Medulla oblongata (tissue), 1 donor: Measurements from ENCODE around the gene ZNF76.
"Not testable (repeated sequence)": the region's sequence is repeated elsewhere in the genome, so short reads cannot be mapped to it uniquely, and the experiment has no call there.

Source experiments
- DNase-seq: peaks from one replicate; pipeline ENCODE4 v3.0.0-alpha.2; 2015; ENCODE audit errors: extremely low spot score

Gene ZNF76

DNA sequence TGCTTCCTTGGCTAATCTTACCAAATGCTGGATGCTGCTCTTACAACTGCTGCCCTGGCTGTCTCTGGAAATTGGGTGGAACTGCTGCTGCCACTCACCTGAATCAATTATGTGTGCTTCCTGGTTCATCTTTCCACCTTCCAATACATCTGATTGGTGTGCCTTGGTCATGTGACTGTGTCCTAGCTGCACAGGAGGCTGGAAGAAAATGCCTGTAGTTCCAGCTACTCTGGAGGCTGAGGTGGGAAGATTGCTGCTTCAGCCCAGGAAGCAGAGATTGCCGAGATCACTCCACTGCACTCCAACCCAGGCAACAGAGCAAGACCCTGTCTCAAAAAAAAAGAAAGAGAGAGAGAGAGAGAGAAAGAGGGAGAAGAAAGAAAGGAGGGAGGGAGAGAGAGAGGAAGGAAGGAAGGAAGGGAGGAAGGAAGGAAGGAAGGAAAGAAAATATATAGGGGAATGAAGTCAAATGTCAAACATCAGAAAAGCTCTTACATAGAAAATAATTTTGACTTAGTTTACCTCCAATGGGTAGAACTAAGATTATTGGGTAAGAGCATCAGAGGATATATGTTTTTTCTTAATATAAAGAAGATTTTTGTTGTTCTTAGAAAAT lies 68.7 kb downstream of the ZNF76 start:
- DNase-seq = no peak

DNA sequence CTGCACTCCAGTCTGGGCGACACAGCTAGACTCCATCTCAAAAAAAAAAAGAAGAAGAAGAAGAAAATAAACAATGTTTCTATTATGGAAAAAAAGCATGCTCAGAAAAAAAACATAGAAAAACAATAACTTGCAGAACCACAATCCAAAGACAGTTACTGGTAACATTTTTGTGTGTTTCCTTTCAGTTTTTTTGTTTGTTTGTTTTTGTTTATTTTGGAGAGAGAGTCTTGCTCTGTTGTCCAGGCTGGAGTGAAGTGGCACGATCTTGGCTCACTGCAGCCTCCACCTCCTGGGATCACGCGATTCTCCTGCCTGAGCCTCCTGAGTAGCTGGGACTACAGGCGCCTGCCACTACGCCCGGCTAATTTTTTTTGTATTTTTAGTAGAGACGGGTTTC lies 69.4 kb downstream of the ZNF76 start:
- DNase-seq = not testable (repeated sequence)

DNA sequence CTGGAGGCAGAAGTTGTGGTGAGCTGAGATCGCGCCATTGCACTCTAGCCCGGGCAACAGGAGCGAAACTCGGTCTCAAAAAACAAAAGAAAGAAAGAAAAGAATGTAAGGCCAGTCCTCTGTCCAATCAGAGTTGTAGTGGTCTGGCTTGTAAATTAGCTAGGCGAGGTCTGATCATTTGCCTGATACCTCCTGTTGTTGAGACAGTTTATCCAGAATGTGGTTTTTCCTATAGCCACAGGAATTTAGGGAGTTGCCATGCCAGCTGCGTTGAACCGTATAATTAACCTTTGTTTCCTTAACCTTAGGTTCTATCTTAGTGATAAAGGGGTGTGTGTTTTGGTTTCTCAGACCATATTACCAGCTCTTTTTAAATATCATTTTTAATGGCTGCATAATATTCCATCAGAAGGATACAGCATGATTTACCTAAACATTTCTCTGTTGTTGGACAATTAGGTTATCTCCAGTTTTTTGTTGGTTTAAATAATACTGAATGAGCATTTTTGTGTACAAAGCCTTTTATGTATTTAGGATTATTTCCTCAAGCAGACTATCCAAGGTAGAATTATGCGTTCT lies 71.1 kb downstream of the ZNF76 start:
- DNase-seq = no peak

DNA sequence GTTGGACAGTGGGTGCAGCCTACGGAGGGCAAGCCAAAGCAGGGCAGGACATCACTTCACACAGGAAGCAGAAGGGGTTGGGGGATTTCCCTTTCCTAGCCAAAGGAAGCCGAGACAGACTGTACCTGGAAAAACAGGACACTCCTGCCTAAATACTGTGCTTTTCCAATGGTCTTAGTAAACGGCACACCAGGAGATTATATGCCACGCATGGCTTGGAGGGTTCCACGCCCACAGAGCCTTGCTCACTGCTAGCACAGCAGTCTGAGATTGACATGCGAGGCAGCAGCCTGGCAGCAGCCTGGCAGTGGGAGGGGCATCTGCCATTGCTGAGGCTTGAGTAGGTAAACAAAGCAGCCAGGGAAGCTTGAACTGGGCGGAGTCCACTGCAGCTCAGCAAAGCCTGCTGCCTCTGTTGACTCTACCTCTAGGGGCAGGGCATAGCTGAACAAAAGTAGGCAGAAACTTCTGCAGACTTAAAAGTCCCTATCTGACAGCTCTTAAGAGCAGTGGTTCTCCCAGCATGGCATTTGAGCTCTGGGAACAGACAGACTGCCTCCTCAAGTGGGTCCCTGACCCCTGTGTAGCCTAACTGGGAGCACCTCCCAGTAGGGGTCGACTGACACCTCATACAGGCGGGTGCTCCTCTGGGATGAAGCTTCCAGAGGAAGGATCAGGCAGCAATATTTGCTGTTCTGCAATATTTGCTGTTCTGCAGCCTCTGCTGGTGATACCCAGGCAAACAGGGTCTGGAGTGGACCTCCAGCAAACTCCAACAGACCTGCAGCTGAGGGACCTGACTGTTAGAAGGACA lies 72.7 kb downstream of the ZNF76 start:
- not testable (repeated sequence) for DNase-seq

DNA sequence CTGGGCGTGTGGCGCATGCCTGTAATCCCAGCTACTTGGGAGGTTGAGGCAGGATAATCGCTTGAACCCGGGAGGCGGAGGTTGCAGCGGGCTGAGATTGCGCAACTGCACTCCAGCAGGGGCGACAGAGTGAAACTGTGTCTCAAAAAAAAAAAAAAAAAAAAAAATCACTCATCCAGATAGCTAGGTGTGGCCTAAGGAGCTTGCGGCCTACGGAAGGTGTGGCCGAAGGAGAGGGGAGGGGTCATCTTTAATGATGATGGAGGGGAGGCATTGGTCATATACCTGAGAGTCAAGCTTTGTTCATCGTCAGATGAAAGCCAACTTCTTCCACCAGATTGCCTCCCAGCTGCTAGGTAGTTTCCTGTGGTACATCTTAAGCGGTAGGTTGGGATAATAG lies 82.0 kb downstream of the ZNF76 start:
- no peak for DNase-seq

DNA sequence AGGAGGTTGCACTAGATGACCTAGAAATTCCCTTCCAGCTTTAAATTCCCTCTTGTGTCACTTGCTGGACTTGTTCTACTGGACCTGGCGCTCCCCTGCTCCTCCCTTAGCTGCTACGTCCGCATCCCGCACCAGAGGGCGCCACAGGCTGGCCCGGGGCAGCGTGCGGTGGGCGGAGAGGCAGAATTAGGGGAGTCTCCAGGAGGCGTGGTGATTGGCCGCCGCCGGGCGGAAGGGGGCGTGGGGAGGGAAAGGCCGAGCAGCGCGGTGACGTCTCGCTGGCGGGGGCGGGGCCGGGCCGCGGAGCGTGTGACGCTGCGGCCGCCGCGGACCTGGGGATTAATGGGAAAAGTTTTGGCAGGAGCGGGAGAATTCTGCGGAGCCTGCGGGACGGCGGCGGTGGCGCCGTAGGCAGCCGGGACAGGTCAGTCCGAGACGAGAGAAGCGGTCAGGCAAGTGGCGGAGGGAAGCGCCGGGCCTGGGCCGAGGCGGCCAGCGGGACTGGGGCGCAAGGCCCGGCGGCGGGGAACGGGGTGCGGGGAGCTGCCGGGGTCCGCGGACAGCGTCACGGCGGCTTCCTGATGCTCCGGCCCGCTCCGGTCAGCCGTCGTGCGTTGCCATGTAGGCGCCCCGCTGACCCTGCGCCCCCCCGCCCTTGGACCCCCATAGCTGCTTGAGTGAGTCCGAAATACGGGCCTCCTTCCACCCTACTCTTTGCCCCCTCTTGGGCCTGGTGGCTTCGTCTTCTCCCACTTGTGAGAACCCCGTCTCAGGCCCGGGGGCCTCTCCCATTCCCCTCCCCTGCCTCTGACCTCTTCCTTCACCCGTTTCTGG lies 82.9 kb downstream of the ZNF76 start, which contains the start of gene PPARD:
PPARD (plus strand) TSS at position 301 of the 834 bp plus-strand sequence. CDS start 68,530 bp downstream, outside the sequence.
- DNase-seq = peak; percentile 99

DNA sequence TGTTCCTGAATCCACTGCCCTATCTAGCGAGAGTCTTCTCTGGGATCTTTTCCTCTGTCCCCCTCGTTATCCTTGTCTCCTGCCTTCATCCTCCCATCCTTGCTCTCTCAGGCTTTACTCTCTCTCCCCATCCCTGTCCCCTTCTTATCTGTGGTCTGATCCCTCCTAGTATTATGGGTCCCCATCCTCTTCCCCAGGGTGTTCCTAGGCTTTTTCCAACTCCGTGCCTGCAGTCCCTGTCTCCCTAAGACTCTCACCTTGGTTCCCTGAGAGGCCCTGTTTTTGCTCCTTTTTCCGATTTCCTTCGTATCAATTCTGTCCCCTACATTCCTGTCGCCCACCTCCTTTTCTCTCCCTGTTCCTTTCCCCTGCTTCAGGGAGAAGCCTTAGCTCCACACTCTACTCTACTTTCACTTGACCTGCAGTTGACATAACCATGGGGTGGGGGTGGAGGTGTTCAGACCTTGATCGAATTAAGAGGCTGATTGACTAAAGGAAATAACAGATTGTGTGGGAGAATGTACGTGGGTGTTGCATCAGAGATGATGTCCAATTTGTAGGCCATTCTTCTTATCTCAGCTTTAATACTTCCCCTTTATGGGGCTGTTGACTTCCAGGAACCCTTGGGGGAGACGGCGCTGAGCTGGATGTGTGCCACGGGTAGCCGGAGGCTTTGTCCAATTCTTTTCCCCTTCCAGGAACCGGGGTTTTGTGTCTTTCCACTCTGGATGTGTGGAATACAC lies 83.7 kb downstream of the ZNF76 start:
- peak; percentile 60 for DNase-seq

DNA sequence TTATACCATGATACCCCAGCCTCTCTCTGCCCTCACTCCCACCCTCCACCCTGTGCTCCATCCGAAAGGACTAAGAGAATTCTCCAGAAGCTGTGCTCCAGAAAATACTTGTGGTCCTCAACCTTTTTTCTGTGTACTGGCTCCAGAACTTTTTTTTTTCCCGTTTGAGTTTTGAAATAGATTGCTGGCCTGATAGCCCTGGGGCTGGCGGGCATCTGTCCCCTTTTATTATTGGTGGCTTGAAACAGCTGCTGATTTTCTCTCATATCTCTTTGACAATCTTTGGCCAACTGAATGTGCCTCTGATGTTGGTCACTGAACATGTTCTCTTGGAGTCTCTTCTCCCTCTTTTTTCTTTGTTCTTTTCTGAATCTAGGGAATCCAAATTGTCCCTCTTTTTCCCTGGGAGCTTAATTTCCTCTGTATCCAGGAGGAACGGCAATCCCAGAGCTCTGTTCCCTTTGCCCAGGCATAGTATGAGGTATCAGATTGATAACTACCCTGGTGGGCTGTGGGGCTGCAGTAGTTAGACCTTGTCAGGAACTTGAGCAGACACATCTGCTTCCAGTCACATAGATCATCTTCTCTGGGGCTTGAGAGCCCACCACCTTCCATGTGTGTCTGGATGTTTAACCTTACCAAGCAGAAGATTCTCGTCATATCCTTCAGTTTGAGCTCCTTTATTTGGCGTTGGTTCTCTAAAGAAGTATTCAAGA lies 84.5 kb downstream of the ZNF76 start:
- no peak for DNase-seq
